Activated CD4-positive, alpha-beta T cell treated with anti-CD3 and anti-CD28 coated beads, Interleukin-2, amount 10 ng/mL, durations not matched to agents 24 days and 14 days (primary cell): Measurements from ENCODE around the gene LRCH1. TPM values are rescaled to one million over a fixed set of nuclear protein-coding genes. Genes with fewer than 3 reads are reported as not detected.
A peak's percentile ranks its signal among the peaks of the same experiment; 100 is the strongest.

ENCODE experiments used
- DNase-seq: peaks from one replicate; pipeline ENCODE4 v3.0.0; 2022
- H3K27ac Mint-ChIP-seq: one replicate; pipeline ENCODE4 v1.8.0; 2022; ENCODE audit warnings: mild to moderate bottlenecking, mixed read lengths
- H3K27me3 Mint-ChIP-seq: one replicate; pipeline ENCODE4 v1.8.0; 2022; ENCODE audit warnings: mixed read lengths
- H3K36me3 Mint-ChIP-seq: one replicate; pipeline ENCODE4 v1.8.0; 2022; ENCODE audit warnings: low read depth, mild to moderate bottlenecking, mixed read lengths
- H3K4me1 Mint-ChIP-seq: one replicate; pipeline ENCODE4 v1.8.0; 2021; ENCODE audit warnings: mixed read lengths
- H3K4me3 Mint-ChIP-seq: one replicate; pipeline ENCODE4 v1.8.0; 2022; ENCODE audit warnings: mild to moderate bottlenecking, moderate library complexity, mixed read lengths
- H3K9me3 Mint-ChIP-seq: one replicate; pipeline ENCODE4 v1.8.0; 2021; ENCODE audit warnings: mixed read lengths
- intact Hi-C: fragments of 100-400 bp; cut with micrococcal nuclease; formaldehyde crosslinking; loops from one replicate; pipeline ENCODE4 v1.15.1; 2023
- total RNA-seq: library from RNA; stranded (reverse); gene quantifications from 2 replicates; pipeline ENCODE4 v1.2.3, GENCODE V29; 2022

LRCH1 gene
- total RNA-seq, 1 donor from 2014 or later, result 18.3 TPM

DNA sequence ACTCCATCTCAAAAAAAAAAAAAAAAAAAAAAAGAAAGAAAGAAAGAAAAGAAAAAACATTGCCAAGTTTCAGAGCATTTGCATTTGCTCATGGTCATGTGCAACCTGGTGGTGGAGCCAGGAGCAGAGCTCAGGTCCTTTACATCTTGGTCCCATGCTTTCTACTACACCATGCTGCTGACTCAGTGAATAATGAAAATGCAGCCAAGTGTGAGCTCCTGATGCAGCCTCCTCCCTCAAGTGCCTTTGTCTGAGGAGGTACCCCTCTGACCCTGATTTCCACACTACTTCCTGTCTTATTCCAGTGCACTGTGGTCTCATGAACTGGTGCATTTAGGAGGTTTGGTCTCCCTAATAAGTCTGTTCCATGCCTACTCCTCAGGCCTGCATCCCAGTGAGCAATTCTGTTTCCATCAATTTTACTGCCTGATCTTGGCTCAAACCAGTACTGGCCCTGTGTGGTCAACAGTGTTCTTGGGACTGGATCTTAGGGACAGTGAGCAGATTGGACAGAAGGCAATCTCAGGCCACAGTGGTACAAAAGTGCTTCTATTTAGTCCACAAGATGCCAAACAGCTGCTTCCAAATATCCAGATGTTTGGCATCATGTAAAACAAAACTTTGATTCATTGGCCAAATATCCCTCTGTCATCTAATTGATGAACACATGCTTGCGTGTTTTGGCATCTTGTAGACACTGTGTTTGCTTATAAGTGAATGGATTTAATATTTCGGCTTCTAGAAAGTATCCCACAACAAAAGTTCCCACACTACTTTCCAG is 28.8 kb upstream of the LRCH1 start:
- H3K27me3 Mint-ChIP-seq, result peaks cover 12% of the 10 kb centered on the region
- H3K36me3 Mint-ChIP-seq, result peaks cover 1% of the 10 kb centered on the region
- H3K9me3 Mint-ChIP-seq, result peaks cover 8% of the 10 kb centered on the region
- H3K4me3 Mint-ChIP-seq, result no peak overlapping the region
- peaks cover 3% of the 10 kb centered on the region for H3K4me1 Mint-ChIP-seq
- no peak for DNase-seq
- no peak overlapping the region for H3K27ac Mint-ChIP-seq
- intact Hi-C loops, result no loop called here

- H3K4me1 Mint-ChIP-seq, result peaks cover 15% of the 10 kb centered on the region
- intact Hi-C loops, result no loop called here
- peaks cover 1% of the 10 kb centered on the region for H3K36me3 Mint-ChIP-seq
- H3K9me3 Mint-ChIP-seq, result peaks cover 6% of the 10 kb centered on the region
- no peak overlapping the region for H3K27ac Mint-ChIP-seq
- H3K27me3 Mint-ChIP-seq, result peaks cover 12% of the 10 kb centered on the region
- no peak overlapping the region for H3K4me3 Mint-ChIP-seq
- no peak for DNase-seq
These were observed 26.8 kb upstream of the LRCH1 start for GRCh38 chr13:46526100-46526735.

DNA sequence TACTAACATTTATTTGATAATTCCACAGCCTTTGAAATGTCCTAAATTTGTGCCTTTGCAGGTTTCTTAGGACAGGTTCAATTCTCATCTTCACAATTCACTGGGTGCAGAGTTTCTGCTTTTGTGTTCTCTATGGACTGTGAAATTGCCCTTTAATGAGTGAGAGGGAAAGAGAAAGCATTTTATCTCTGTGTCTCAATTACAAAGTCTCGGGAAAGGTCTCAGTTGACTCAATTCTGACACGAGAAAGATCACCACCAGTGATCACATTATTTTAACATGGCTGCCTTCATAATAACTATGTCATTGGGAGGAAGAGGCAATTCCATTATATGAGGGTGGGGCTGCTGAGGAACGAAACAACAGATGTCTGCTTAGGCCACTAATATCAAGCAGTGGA is 26.2 kb upstream of the LRCH1 start:
- Mint-ChIP-seq H3K4me3 (no peak overlapping the region), H3K9me3 (peaks cover 6% of the 10 kb centered on the region), H3K4me1 (peaks cover 20% of the 10 kb centered on the region), H3K36me3 (peaks cover 1% of the 10 kb centered on the region), H3K27me3 (peaks cover 12% of the 10 kb centered on the region), H3K27ac (no peak overlapping the region)
- DNase-seq, result no peak
- intact Hi-C loops, result no loop called here

DNA sequence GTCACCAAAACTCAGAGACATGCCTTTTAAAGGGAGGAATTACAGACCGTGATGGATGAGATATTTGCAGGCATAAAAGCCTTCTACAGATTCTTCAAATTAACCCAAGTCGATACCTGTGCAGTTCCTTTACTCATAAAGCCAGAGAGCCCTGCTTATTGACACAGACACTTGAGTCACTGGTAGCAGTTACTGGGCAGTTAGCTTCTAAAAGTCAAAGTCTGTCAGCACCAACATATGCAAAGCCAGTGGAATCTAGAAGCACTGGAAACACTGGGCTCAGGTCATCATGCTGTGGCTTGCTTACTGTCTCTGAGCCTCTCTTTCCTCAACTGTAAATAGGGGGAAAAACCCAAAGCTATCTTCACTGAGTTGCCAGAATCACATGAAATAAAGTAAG is 25.7 kb upstream of the LRCH1 start:
- peaks cover 1% of the 10 kb centered on the region for H3K36me3 Mint-ChIP-seq
- DNase-seq, result no peak
- peaks cover 6% of the 10 kb centered on the region for H3K9me3 Mint-ChIP-seq
- no peak overlapping the region for H3K4me3 Mint-ChIP-seq
- no peak overlapping the region for H3K27ac Mint-ChIP-seq
- peaks cover 12% of the 10 kb centered on the region for H3K27me3 Mint-ChIP-seq
- intact Hi-C loops, result no loop called here
- peaks cover 22% of the 10 kb centered on the region for H3K4me1 Mint-ChIP-seq

GRCh38 chr13:46529216-46529919 is 23.6 kb upstream of the LRCH1 start:
- no peak overlapping the region for H3K4me3 Mint-ChIP-seq
- H3K4me1 Mint-ChIP-seq, result peaks cover 22% of the 10 kb centered on the region
- no peaks in the 10 kb centered on the region for H3K9me3 Mint-ChIP-seq
- intact Hi-C loops, result no loop called here
- H3K27me3 Mint-ChIP-seq, result peaks cover 10% of the 10 kb centered on the region
- peak overlapping the region; percentile 1 for H3K27ac Mint-ChIP-seq
- DNase-seq, result no peak
- H3K36me3 Mint-ChIP-seq, result no peaks in the 10 kb centered on the region

DNA sequence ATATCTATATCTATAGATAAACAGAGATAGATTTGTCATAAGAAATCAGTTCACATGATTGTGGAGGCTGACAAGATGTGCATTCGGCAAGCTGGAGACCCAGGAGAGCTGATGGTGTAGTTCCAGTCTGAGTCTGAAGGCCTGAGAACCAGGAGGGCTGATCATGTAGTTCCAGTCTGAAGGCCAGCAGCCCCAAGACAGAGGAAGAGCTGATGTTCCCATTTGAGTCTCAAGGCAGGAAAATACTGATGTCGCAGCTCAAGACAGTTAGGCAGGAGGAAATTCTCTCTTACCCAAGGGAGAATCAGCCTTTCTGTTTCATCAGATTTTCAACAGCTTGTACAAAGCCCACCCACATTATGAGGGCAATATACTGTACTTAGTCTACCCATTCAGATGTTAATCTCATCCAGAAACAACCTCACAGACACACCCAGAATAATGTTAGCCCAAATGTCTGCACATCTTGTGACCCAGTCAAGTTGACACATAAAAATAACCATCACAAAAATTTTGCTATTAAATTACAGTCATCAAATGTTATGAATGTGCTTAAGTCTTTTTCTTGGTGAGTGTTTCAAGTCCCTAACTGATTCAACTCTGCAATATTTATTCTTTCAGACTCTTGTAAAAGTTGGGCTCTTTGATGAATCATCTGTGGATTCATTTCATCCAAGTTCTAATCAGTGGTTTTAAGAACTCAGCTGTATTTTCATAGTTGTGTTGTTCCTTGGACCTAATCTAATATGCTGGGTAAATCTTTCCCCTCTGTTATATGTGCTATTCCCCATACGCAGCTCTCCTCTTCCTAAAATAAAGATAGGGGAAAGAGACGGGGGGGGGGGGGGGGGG is 22.7 kb upstream of the LRCH1 start:
- H3K4me1 Mint-ChIP-seq, result peaks cover 22% of the 10 kb centered on the region
- no peaks in the 10 kb centered on the region for H3K9me3 Mint-ChIP-seq
- H3K27ac Mint-ChIP-seq, result peak overlapping the region; percentile 68
- H3K4me3 Mint-ChIP-seq, result no peak overlapping the region
- peaks cover 6% of the 10 kb centered on the region for H3K27me3 Mint-ChIP-seq
- no peak for DNase-seq
- intact Hi-C loops, result loop anchor here (2.0 to 5.0 kb wide), 2 partner anchors 20 to 43 kb away; no protein-coding TSS in a partner anchor
- H3K36me3 Mint-ChIP-seq, result no peaks in the 10 kb centered on the region

- Mint-ChIP-seq H3K27me3 (peaks cover 2% of the 10 kb centered on the region), H3K36me3 (no peaks in the 10 kb centered on the region), H3K4me1 (peaks cover 19% of the 10 kb centered on the region), H3K9me3 (no peaks in the 10 kb centered on the region), H3K4me3 (no peak overlapping the region), H3K27ac (no peak overlapping the region)
- intact Hi-C loops, result loop anchor here (2.0 to 5.0 kb wide), 2 partner anchors 19 to 45 kb away; no protein-coding TSS in a partner anchor
- no peak for DNase-seq
These were observed 21.0 kb upstream of the LRCH1 start for GRCh38 chr13:46531953-46532352.

- no peak overlapping the region for H3K4me3 Mint-ChIP-seq
- H3K9me3 Mint-ChIP-seq, result no peaks in the 10 kb centered on the region
- no peak for DNase-seq
- H3K27me3 Mint-ChIP-seq, result peaks cover 7% of the 10 kb centered on the region
- peaks cover 15% of the 10 kb centered on the region for H3K4me1 Mint-ChIP-seq
- H3K36me3 Mint-ChIP-seq, result no peaks in the 10 kb centered on the region
- no peak overlapping the region for H3K27ac Mint-ChIP-seq
- intact Hi-C loops, result no loop called here
These were observed 18.0 kb upstream of the LRCH1 start for GRCh38 chr13:46535002-46535401.

- Mint-ChIP-seq H3K27me3 (peaks cover 10% of the 10 kb centered on the region), H3K36me3 (no peaks in the 10 kb centered on the region), H3K4me3 (no peak overlapping the region), H3K9me3 (no peaks in the 10 kb centered on the region), H3K4me1 (peaks cover 8% of the 10 kb centered on the region), H3K27ac (no peak overlapping the region)
- intact Hi-C loops, result no loop called here
- no peak for DNase-seq
These were observed 17.1 kb upstream of the LRCH1 start for GRCh38 chr13:46535825-46536224.

- Mint-ChIP-seq H3K4me1 (peaks cover 6% of the 10 kb centered on the region), H3K36me3 (no peaks in the 10 kb centered on the region), H3K27me3 (peaks cover 10% of the 10 kb centered on the region), H3K4me3 (no peak overlapping the region), H3K9me3 (no peaks in the 10 kb centered on the region), H3K27ac (no peak overlapping the region)
- intact Hi-C loops, result no loop called here
- DNase-seq, result no peak
These were observed 16.6 kb upstream of the LRCH1 start for GRCh38 chr13:46536341-46536740.

GRCh38 chr13:46539231-46539630 is 13.7 kb upstream of the LRCH1 start:
- peaks cover 12% of the 10 kb centered on the region for H3K27me3 Mint-ChIP-seq
- H3K4me3 Mint-ChIP-seq, result no peak overlapping the region
- no peak overlapping the region for H3K27ac Mint-ChIP-seq
- no peak for DNase-seq
- intact Hi-C loops, result no loop called here
- H3K36me3 Mint-ChIP-seq, result no peaks in the 10 kb centered on the region
- H3K4me1 Mint-ChIP-seq, result peaks cover 7% of the 10 kb centered on the region
- no peaks in the 10 kb centered on the region for H3K9me3 Mint-ChIP-seq

GRCh38 chr13:46541210-46541609 is 11.8 kb upstream of the LRCH1 start:
- intact Hi-C loops, result no loop called here
- no peaks in the 10 kb centered on the region for H3K9me3 Mint-ChIP-seq
- H3K4me1 Mint-ChIP-seq, result peaks cover 9% of the 10 kb centered on the region
- H3K27ac Mint-ChIP-seq, result no peak overlapping the region
- no peaks in the 10 kb centered on the region for H3K36me3 Mint-ChIP-seq
- DNase-seq, result no peak
- peaks cover 19% of the 10 kb centered on the region for H3K27me3 Mint-ChIP-seq
- H3K4me3 Mint-ChIP-seq, result no peak overlapping the region

DNA sequence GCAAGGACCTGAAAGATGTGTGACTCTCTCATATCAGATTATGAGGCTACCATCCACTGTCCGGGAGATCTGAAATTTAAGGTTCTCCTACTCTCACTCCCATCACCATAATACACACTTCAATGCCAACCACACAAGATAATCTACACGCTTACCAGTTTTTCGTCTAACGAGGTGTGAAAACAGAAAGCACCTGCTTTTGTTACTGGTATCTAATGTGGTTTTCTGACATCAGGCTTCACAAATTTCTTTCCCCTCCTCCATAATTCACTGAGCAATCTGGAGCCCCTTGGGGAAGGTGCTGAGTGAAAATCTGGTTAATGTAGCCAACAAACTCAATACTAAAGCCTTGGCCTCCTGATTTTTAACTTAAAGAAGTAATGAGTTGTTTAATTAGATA is 10.1 kb upstream of the LRCH1 start:
- Mint-ChIP-seq H3K27me3 (peaks cover 19% of the 10 kb centered on the region), H3K36me3 (no peaks in the 10 kb centered on the region), H3K27ac (no peak overlapping the region)

More for the DNA sequence above, 10.1 kb upstream of the LRCH1 start:
- DNase-seq, result no peak
- intact Hi-C loops, result no loop called here
- H3K9me3 Mint-ChIP-seq, result no peaks in the 10 kb centered on the region
- H3K4me1 Mint-ChIP-seq, result peaks cover 9% of the 10 kb centered on the region
- H3K4me3 Mint-ChIP-seq, result no peak overlapping the region
